H1 (cell line): ENCODE data around the gene RAD51B. TPM values are rescaled to one million over a fixed set of nuclear protein-coding genes. Genes with fewer than 3 reads are reported as not detected.

ENCODE experiments used
- CTCF ChIA-PET: fragments of 300-600 bp; sonication (Branson Sonifier 250); formaldehyde crosslinking; loops from one replicate; lab custom pipeline; 2021; ENCODE audit not compliant: partially characterized antibody; lab: Charles Lee
- POLR2A ChIA-PET: fragments of 300-600 bp; sonication (Branson Sonifier 250); formaldehyde crosslinking; loops from one replicate; lab custom pipeline; 2021; ENCODE audit warnings: inconsistent platforms; ENCODE audit not compliant: partially characterized antibody; lab: Charles Lee
- DNase-seq, 2 experiments: peaks; one replicate each; pipeline versions ENCODE4 v3.0.0 to v3.0.0-alpha.2; 2010 to 2022; ENCODE audit warnings: low spot score in 2 of 2, low read depth in 1 of 2, mixed read lengths in 1 of 2
- FAIRE-seq: peaks from 2 replicates; lab custom pipeline; 2011; peaks lifted over from hg19 to GRCh38; lab: Jason Lieb, UNC
- H2AFZ ChIP-seq: 2 replicates; pipeline ENCODE4 v1.8.1; 2012; ENCODE audit warnings: low read length, inconsistent platforms
- H2AK5ac ChIP-seq: 2 replicates; pipeline ENCODE4 v1.6.1; 2013; ENCODE audit warnings: low read depth, low read length
- H2BK120ac ChIP-seq: replicated peaks from 2 replicates; pipeline ENCODE3; 2013; ENCODE audit warnings: low read depth, low read length, inconsistent platforms
- H2BK12ac ChIP-seq: 2 replicates; pipeline ENCODE4 v1.6.1; 2013; ENCODE audit warnings: low read depth, low read length
- H2BK15ac ChIP-seq: 2 replicates; pipeline ENCODE4 v1.6.1; 2013; ENCODE audit warnings: low read length
- H2BK20ac ChIP-seq: 2 replicates; pipeline ENCODE4 v1.6.1; 2013; ENCODE audit warnings: low read length
- H2BK5ac ChIP-seq: 2 replicates; pipeline ENCODE4 v1.6.1; 2013; ENCODE audit warnings: low read depth, low read length
- H3K14ac ChIP-seq: 2 replicates; pipeline ENCODE4 v1.6.1; 2013; ENCODE audit warnings: inconsistent platforms; ENCODE audit not compliant: insufficient read length
- H3K18ac ChIP-seq: 2 replicates; pipeline ENCODE4 v1.6.1; 2013; ENCODE audit warnings: low read length; ENCODE audit errors: extremely low read depth
- H3K23ac ChIP-seq: 2 replicates; pipeline ENCODE4 v1.6.1; 2013; ENCODE audit warnings: inconsistent platforms; ENCODE audit not compliant: insufficient read length
- H3K23me2 ChIP-seq: 2 replicates; pipeline ENCODE4 v1.6.1; 2013; ENCODE audit warnings: low read depth, low read length
- H3K27ac ChIP-seq: 2 replicates; pipeline ENCODE4 v1.6.1; 2011; ENCODE audit warnings: low read depth, low read length, inconsistent platforms
- H3K27me3 ChIP-seq, 4 experiments: replicated peaks in 1 of 4; 1 replicate in 1 of 4; 2 replicates in 3 of 4; pipeline versions ENCODE4 v1.6.1 to v1.8.1; 2011 to 2013; ENCODE audit warnings: low read length in 3 of 4, mild to moderate bottlenecking in 3 of 4, inconsistent platforms in 2 of 4, mixed read lengths in 2 of 4, moderate library complexity in 1 of 4; ENCODE audit not compliant: control insufficient read depth in 3 of 4, insufficient read depth in 3 of 4; ENCODE audit errors: extremely low read depth in 1 of 4
- H3K36me3 ChIP-seq, 4 experiments: 2 replicates each; pipeline versions ENCODE4 v1.6.1 to v1.8.1; 2011 to 2013; ENCODE audit warnings: mild to moderate bottlenecking in 4 of 4, low read length in 3 of 4, moderate library complexity in 2 of 4, control low read depth in 1 of 4, inconsistent platforms in 1 of 4; ENCODE audit not compliant: insufficient read depth in 4 of 4, control insufficient read depth in 2 of 4
- H3K4ac ChIP-seq: replicated peaks from 2 replicates; pipeline ENCODE3; 2013; ENCODE audit warnings: low read length, low read depth, mixed read lengths, inconsistent platforms; ENCODE audit not compliant: insufficient read length
- H3K4me1 ChIP-seq, 4 experiments: replicated peaks in 1 of 4; 1 replicate in 1 of 4; 2 replicates in 3 of 4; pipeline versions ENCODE4 v1.6.1 to v1.8.1; 2011 to 2013; ENCODE audit warnings: low read length in 3 of 4, inconsistent platforms in 2 of 4, mixed read lengths in 1 of 4; ENCODE audit not compliant: insufficient read depth in 4 of 4, control insufficient read depth in 3 of 4
- H3K4me2 ChIP-seq, 2 experiments: 2 replicates each; pipeline versions ENCODE4 v1.6.1 to v1.8.1; 2011 to 2013; ENCODE audit warnings: low read depth in 2 of 2, low read length in 2 of 2, control low read depth in 1 of 2, inconsistent platforms in 1 of 2, mild to moderate bottlenecking in 1 of 2; ENCODE audit not compliant: insufficient read depth in 1 of 2
- H3K4me3 ChIP-seq, 4 experiments: fragments of 200-600, 300-600 bp in 1 of 4; sonication (generic), shearing (Covaris generic), sonication (Bioruptor Twin) in 1 of 4; 2 replicates each; pipeline versions ENCODE4 v1.5.1 to v1.8.1; 2011 to 2016; ENCODE audit warnings: low read length in 4 of 4, low read depth in 3 of 4, control low read depth in 2 of 4, inconsistent platforms in 2 of 4, mild to moderate bottlenecking in 2 of 4, mixed read lengths in 1 of 4, moderate library complexity in 1 of 4; ENCODE audit not compliant: insufficient read depth in 2 of 4; ENCODE audit errors: extremely low read depth in 1 of 4
- H3K56ac ChIP-seq: replicated peaks from 2 replicates; pipeline ENCODE3; 2013; ENCODE audit warnings: low read depth, mild to moderate bottlenecking, mixed read lengths, low read length, inconsistent platforms; ENCODE audit not compliant: insufficient read length
- H3K79me1 ChIP-seq: 2 replicates; pipeline ENCODE4 v1.6.1; 2013; ENCODE audit warnings: low read depth, low read length, control low read depth
- H3K79me2 ChIP-seq, 2 experiments: 2 replicates each; pipeline versions ENCODE4 v1.6.1 to v1.8.1; 2012 to 2013; ENCODE audit warnings: low read length in 2 of 2, mild to moderate bottlenecking in 2 of 2, inconsistent platforms in 1 of 2; ENCODE audit not compliant: insufficient read depth in 2 of 2, control insufficient read depth in 1 of 2
- H3K9ac ChIP-seq, 4 experiments: replicated peaks in 1 of 4; 1 replicate in 1 of 4; 2 replicates in 3 of 4; pipeline versions ENCODE4 v1.6.1 to v1.8.1; 2011 to 2013; ENCODE audit warnings: low read depth in 3 of 4, low read length in 3 of 4, control low read depth in 2 of 4, mild to moderate bottlenecking in 2 of 4, moderate library complexity in 2 of 4, inconsistent platforms in 1 of 4; ENCODE audit errors: extremely low read depth in 1 of 4
- H3K9me3 ChIP-seq, 2 experiments: 2 replicates each; pipeline versions ENCODE4 v1.6.1 to v1.8.1; 2012 to 2013; ENCODE audit warnings: mild to moderate bottlenecking in 2 of 2, moderate library complexity in 2 of 2, control low read depth in 1 of 2, inconsistent platforms in 1 of 2, low read depth in 1 of 2, low read length in 1 of 2, mixed read lengths in 1 of 2; ENCODE audit not compliant: insufficient read depth in 2 of 2
- H4K20me1 ChIP-seq, 2 experiments: replicated peaks in 1 of 2; 2 replicates each; pipeline versions ENCODE3 to v1.8.1; 2011 to 2013; ENCODE audit warnings: inconsistent platforms in 2 of 2, low read length in 2 of 2, mild to moderate bottlenecking in 1 of 2; ENCODE audit not compliant: insufficient read depth in 2 of 2, control insufficient read depth in 1 of 2
- H4K5ac ChIP-seq: 2 replicates; pipeline ENCODE4 v1.6.1; 2013; ENCODE audit warnings: low read length, low read depth, mixed read lengths, inconsistent platforms; ENCODE audit not compliant: insufficient read length
- H4K8ac ChIP-seq: 2 replicates; pipeline ENCODE4 v1.8.0; 2013; ENCODE audit warnings: mild to moderate bottlenecking, moderate library complexity, low read length, inconsistent platforms; ENCODE audit not compliant: insufficient read depth; ENCODE audit errors: extremely low read depth
- H4K91ac ChIP-seq: replicated peaks from 2 replicates; pipeline ENCODE3; 2013; ENCODE audit warnings: low read length, mixed read lengths, inconsistent platforms; ENCODE audit not compliant: insufficient read length
- ASH2L ChIP-seq: fragments of 200-600, 300-600 bp; sonication (generic); IDR thresholded peaks from one replicate; pipeline ENCODE4 v1.7.1; 2017; ENCODE audit warnings: low read length
- BRCA1 ChIP-seq: IDR thresholded peaks from 2 replicates; pipeline ENCODE4 v1.6.1; 2012; ENCODE audit warnings: low read depth, low read length, improper control_type of control experiment
- CBX5 ChIP-seq: fragments of 300-800, 300-1000 bp; sonication (generic); IDR thresholded peaks from 2 replicates; pipeline ENCODE4 v1.7.1; 2016; ENCODE audit warnings: antibody characterized with exemption, low read length, low read depth
- CREB1 ChIP-seq: IDR thresholded peaks from 2 replicates; pipeline ENCODE4 v1.6.1; 2012; ENCODE audit warnings: inconsistent platforms
- FOSL1 ChIP-seq: IDR thresholded peaks from 2 replicates; pipeline ENCODE4 v1.6.1; 2011; ENCODE audit warnings: mild to moderate bottlenecking, low read depth, low read length, moderate library complexity; ENCODE audit not compliant: insufficient read depth
- PHF8 ChIP-seq: fragments of 200-600 bp; sonication (generic); conservative IDR thresholded peaks from 2 replicates; pipeline ENCODE4 v1.7.1; 2012; ENCODE audit warnings: low read depth, mild to moderate bottlenecking, inconsistent platforms, low read length, moderate library complexity
- RBBP5 ChIP-seq: IDR thresholded peaks from 2 replicates; pipeline ENCODE4 v1.7.1; 2012; ENCODE audit warnings: low read depth, mild to moderate bottlenecking, inconsistent platforms, low read length, moderate library complexity, borderline replicate concordance
- RFX5 ChIP-seq: IDR thresholded peaks from 2 replicates; pipeline ENCODE4 v1.6.1; 2011; ENCODE audit warnings: low read depth, low read length, improper control_type of control experiment, borderline replicate concordance
- SIN3A ChIP-seq, 2 experiments: IDR thresholded peaks in 1 of 2; conservative IDR thresholded peaks in 1 of 2; 2 replicates each; pipeline ENCODE4 v1.6.1; 2011 to 2012; ENCODE audit warnings: low read length in 2 of 2, improper control_type of control experiment in 1 of 2, low read depth in 1 of 2, mild to moderate bottlenecking in 1 of 2
- SIRT6 ChIP-seq: IDR thresholded peaks from one replicate; pipeline ENCODE4 v1.7.1; 2012; ENCODE audit warnings: low read length, inconsistent platforms
- SIX5 ChIP-seq: IDR thresholded peaks from 2 replicates; pipeline ENCODE4 v1.6.1; 2011; ENCODE audit warnings: mild to moderate bottlenecking, low read depth, low read length
- SP2 ChIP-seq: IDR thresholded peaks from 2 replicates; pipeline ENCODE4 v1.6.1; 2012; ENCODE audit warnings: mild to moderate bottlenecking, low read length, inconsistent platforms
- SP4 ChIP-seq: IDR thresholded peaks from 2 replicates; pipeline ENCODE4 v1.6.1; 2012; ENCODE audit warnings: low read length, inconsistent platforms
- TBP ChIP-seq: IDR thresholded peaks from 2 replicates; pipeline ENCODE4 v1.6.1; 2011; ENCODE audit warnings: low read depth, low read length, improper control_type of control experiment
- YY1 ChIP-seq: IDR thresholded peaks from 2 replicates; pipeline ENCODE4 v1.6.1; 2011; ENCODE audit warnings: low read depth, mild to moderate bottlenecking, low read length
- ZNF274 ChIP-seq: IDR thresholded peaks from 2 replicates; pipeline ENCODE4 v1.7.0; 2012; ENCODE audit warnings: low read length, borderline replicate concordance; ENCODE audit errors: extremely low read depth
- WGBS, 2 experiments: shearing (Covaris generic) in 1 of 2; methylation state at CpG; one replicate each; pipeline versions ENCODE4 v1.1.6 to v1.1.7; 2013 to 2015; ENCODE audit warnings: low lambda C conversion rate in 2 of 2, mixed read lengths in 2 of 2, inconsistent platforms in 1 of 2, low coverage in 1 of 2, missing lambda C conversion rate in 1 of 2; ENCODE audit not compliant: insufficient replicate concordance in 2 of 2, insufficient coverage in 1 of 2, insufficient read length in 1 of 2; ENCODE audit errors: extremely low coverage in 1 of 2, missing lambda C conversion rate in 1 of 2; 5-methylcytosine and 5-hydroxymethylcytosine counted together
- polyA plus RNA-seq, 7 experiments: library from polyadenylated mRNA; depleted of rRNA in 3 of 7; stranded (reverse) in 5 of 7; unstranded in 2 of 7; fragments of >200 nt in 5 of 7; fragments of 200-250 nt in 2 of 7; gene quantifications; 1 replicate in 5 of 7; 2 replicates in 1 of 7; 4 replicates in 1 of 7; pipeline versions ENCODE4 v1.2.1 to v1.2.3, GENCODE V29; 2011 to 2013; ENCODE audit warnings: missing spikeins in 2 of 7, mixed read lengths in 2 of 7
- total RNA-seq: library from RNA; stranded (reverse); fragmentation: NEBNext Ultra II Directional; extraction: Animal tissue kit (Norgen Biotek cat#: 25700); gene quantifications from 2 replicates; pipeline ENCODE4 v1.2.1, GENCODE V29; 2021

RAD51B gene
- total and polyA plus RNA-seq, 2 of the 8 experiments (the other 6 are each of a cell fraction or from before 2014, with no cell fraction given): 3.9 to 14.9 TPM

DNA sequence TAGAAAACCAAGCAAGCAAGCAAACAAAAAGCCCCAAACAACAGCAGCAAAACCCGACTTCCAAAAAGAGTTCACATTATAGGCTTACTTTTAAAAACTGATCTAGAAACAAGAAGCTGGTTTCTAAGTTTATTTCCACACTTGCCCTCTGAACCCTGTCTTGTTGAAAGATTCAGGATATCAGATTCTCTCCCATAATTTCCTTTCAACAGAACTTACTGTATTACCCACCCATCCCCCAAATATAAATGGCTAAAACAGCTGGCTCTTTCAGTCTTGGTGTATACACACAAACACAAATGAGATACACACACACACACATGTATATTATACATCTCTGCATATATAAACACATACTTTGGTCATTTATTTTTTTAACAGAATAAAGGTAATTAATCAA is 512.4 kb downstream of the RAD51B start:
- Histone ChIP-seq H3K36me3 (no peaks in the 10 kb centered on the region), H3K4me2 (no peak overlapping the region), H3K79me2 (no peaks in the 10 kb centered on the region), H3K56ac (no peak overlapping the region), H4K5ac (no peak overlapping the region), H2BK5ac (no peak overlapping the region), H3K4ac (no peak overlapping the region), H3K9ac (no peak overlapping the region), H3K4me1 (peaks cover 0 to 5% (median 0%) of the 10 kb centered on the region in 4 experiments; a peak in 2 of 7 replicates), H2BK20ac (no peak overlapping the region), H3K79me1 (no peaks in the 10 kb centered on the region), H2BK12ac (no peak overlapping the region), H3K9me3 (no peaks in the 10 kb centered on the region), H4K20me1 (no peaks in the 10 kb centered on the region), H2AFZ (no peak overlapping the region), H3K4me3 (no peak overlapping the region), H3K23ac (no peak overlapping the region), H3K23me2 (no peaks in the 10 kb centered on the region; the same call in 1 of the 2 replicates), H3K14ac (no peak overlapping the region), H4K91ac (no peak overlapping the region), H2BK120ac (no peak overlapping the region), H2BK15ac (no peak overlapping the region), H3K27me3 (no peaks in the 10 kb centered on the region), H3K18ac (no peak overlapping the region), H4K8ac (no peak overlapping the region), H2AK5ac (no peak overlapping the region), H3K27ac (no peak overlapping the region)
- FAIRE-seq (no peak), DNase-seq (no peak)
- 88% methylated on average over 1 of the region's 1 CpG; no CpG with 5 or more reads in 1 of the 2 experiments for WGBS, 2 experiments
- POLR2A ChIA-PET: interaction anchor here (1.3 kb wide), 1 partner anchor 461 kb away, joined by 4 read pairs; the partner anchor contains the start of gene ZFP36L1
- CTCF ChIA-PET: interaction anchor here (0.6 to 1.4 kb wide), 4 partner anchors 12 to 514 kb away, joined by 3 to 4 read pairs (median 4); no protein-coding TSS in a partner anchor
- TF ChIP-seq YY1 (no peak), CBX5 (no peak), BRCA1 (no peak), FOSL1 (no peak), RFX5 (no peak), SIX5 (no peak), PHF8 (no peak), ZNF274 (no peak), SIN3A (conservative IDR thresholded peaks at IDR 0.05 in 1 of 2, IDR thresholded peaks at IDR 0.05 in 1 of 2; ENCODE audit: low read depth in 1 of 2, low read length in 2 of 2) (no peak), SIRT6 (no peak), ASH2L (no peak), SP4 (no peak), SP2 (no peak), CREB1 (no peak), RBBP5 (no peak), TBP (no peak)
